ENCODE data around the gene SLC9A3.

GRCh38 chr5:493758-494157, 30.5 kb downstream of the SLC9A3 start:
- TF ChIP-seq USF1 (IDR thresholded peaks at IDR 0.05): no peak
- TF ChIP-seq, protein P1, sequence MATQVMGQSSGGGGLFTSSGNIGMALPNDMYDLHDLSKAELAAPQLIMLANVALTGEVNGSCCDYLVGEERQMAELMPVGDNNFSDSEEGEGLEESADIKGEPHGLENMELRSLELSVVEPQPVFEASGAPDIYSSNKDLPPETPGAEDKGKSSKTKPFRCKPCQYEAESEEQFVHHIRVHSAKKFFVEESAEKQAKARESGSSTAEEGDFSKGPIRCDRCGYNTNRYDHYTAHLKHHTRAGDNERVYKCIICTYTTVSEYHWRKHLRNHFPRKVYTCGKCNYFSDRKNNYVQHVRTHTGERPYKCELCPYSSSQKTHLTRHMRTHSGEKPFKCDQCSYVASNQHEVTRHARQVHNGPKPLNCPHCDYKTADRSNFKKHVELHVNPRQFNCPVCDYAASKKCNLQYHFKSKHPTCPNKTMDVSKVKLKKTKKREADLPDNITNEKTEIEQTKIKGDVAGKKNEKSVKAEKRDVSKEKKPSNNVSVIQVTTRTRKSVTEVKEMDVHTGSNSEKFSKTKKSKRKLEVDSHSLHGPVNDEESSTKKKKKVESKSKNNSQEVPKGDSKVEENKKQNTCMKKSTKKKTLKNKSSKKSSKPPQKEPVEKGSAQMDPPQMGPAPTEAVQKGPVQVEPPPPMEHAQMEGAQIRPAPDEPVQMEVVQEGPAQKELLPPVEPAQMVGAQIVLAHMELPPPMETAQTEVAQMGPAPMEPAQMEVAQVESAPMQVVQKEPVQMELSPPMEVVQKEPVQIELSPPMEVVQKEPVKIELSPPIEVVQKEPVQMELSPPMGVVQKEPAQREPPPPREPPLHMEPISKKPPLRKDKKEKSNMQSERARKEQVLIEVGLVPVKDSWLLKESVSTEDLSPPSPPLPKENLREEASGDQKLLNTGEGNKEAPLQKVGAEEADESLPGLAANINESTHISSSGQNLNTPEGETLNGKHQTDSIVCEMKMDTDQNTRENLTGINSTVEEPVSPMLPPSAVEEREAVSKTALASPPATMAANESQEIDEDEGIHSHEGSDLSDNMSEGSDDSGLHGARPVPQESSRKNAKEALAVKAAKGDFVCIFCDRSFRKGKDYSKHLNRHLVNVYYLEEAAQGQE (IDR thresholded peaks at IDR 0.05; ENCODE audit: low read depth): no peak
- no peak for TF ChIP-seq EP300 (IDR thresholded peaks at IDR 0.05; ENCODE audit: borderline replicate concordance)
- no peak for TF ChIP-seq TAF1 (IDR thresholded peaks at IDR 0.05; ENCODE audit: low read depth)
- no peak for TF ChIP-seq FOXM1 (IDR thresholded peaks at IDR 0.05; ENCODE audit: borderline replicate concordance, low read depth)
- no peak for TF ChIP-seq CREB1 (IDR thresholded peaks at IDR 0.05; ENCODE audit: low read depth)

Data from Ishikawa (cell line).